K562 treated with DMSO at 1 percent for 4 hours (cell line): ENCODE measurements around the gene ARL11. TPM values are rescaled to one million over a fixed set of nuclear protein-coding genes. Genes with fewer than 3 reads are reported as not detected.

Experiments used
- total RNA-seq: library from RNA; unstranded; fragments of 300-600 nt; gene quantifications from 2 replicates; pipeline ENCODE4 v1.2.3, GENCODE V29; 2022; ENCODE audit not compliant: insufficient read depth

Gene ARL11
- total RNA-seq: 0.64 TPM in 1 of 2 replicates, not detected in the other

DNA sequence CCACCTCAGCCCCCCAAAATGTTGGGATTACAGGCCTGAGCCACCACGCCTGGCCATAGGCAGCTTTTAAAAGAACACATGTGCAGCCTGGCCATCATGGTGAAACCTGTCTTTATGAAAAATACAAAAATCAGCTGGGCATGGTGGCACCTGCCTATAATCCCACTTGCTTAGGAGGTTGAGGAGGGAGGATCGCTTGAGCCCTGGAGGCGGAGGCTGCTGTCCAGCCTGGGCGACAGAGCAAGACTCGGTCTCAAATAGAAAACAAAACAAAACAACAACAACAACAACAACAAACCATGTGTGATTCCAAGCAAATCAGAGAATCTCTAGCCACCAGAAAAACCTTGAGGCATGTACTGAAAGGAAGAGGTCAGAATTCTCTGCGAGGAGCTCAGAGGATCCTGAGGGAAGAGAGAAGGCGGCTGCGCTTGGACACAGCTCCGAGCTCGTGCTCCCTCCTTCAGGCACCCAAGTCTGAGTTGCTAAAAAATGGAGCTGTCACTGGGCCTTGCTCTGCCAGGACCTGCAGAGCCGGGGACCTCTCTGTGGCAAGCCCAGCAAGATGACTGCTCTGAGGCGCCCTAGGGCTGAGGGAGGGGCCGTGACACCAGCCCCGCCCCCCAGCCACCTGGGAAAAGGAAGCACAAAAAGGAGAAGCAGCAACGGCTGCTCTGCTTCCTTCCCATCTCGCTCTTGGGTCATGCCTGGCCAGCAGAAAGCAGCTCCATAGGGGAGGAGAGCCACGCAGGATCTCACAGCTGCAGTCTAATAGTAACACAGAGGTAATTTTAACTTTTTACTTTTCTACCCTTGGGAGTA lies at the start of gene ARL11:
ARL11 (plus strand) TSS at position 677 of the 822 bp plus-strand sequence. CDS start 1,941 bp downstream, outside the sequence.

GRCh38 chr13:49585220-49586157 lies 42.8 kb upstream of the ARL11 start, which contains the start of gene RCBTB1:
RCBTB1 (minus strand) TSS chr13:49585558; CDS start chr13:49567279, 18,279 bp downstream.

Other genes with a start within 250 kb of the ARL11 start
- 1.4 TPM in 1 of 2 replicates, not detected in the other for gene CAB39L, start 184.4 kb upstream of the ARL11 start, total RNA-seq
- gene SETDB2, start 184.2 kb upstream of the ARL11 start, total RNA-seq: 2.5 and 4.3 TPM in 2 replicates
- gene PHF11, start 132.6 kb upstream of the ARL11 start, total RNA-seq: 1.3 and 4.2 TPM in 2 replicates
- 6.4 and 6.6 TPM in 2 replicates for gene RCBTB1, start 42.9 kb upstream of the ARL11 start, total RNA-seq
- 30.5 and 31.1 TPM in 2 replicates for gene EBPL, start 63.0 kb downstream of the ARL11 start, total RNA-seq
- 7.9 and 11.2 TPM in 2 replicates for gene KPNA3, start 164.2 kb downstream of the ARL11 start, total RNA-seq